ENCODE measurements around the gene TNRC18. TPM values are rescaled to one million over a fixed set of nuclear protein-coding genes. Genes with fewer than 3 reads are reported as not detected.

Gene TNRC18
- polyA plus RNA-seq, 3 donors: 0.64 to 49.9 (median 0.70) TPM

- H3K9ac ChIP-seq (ENCODE audit: insufficient read depth, low read length, poor library complexity, severe bottlenecking): no peak overlapping the region
- intact Hi-C loops (cut with micrococcal nuclease): no loop called here
- H3K4me2 ChIP-seq (replicated peaks; ENCODE audit: extremely low read depth, low read length, poor library complexity, severe bottlenecking): no peak overlapping the region
- Mint-ChIP-seq H3K4me3 (no peak overlapping the region), H3K27ac (peak overlapping the region in 2 of 7 donors; percentile 45 to 52), H3K36me3 (peaks cover 60 to 98% of the 10 kb centered on the region in 2 donors), H3K27me3 (ENCODE audit: low read depth in 3 of 3) (peaks cover 0 to 1% (median 0%) of the 10 kb centered on the region in 3 donors), H3K9me3 (no peaks in the 10 kb centered on the region), H3K4me1 (no peaks in the 10 kb centered on the region)
- no peak overlapping the region for H3K4me3 ChIP-seq (replicated peaks in 1 of 3; ENCODE audit: low read depth in 2 of 3, low read length in 3 of 3)
- DNase-seq: no peak
- no peak overlapping the region for H2AFZ ChIP-seq (ENCODE audit: insufficient read depth, low read depth, low read length, poor library complexity, severe bottlenecking)
- WGBS (ENCODE audit: insufficient coverage): 97% methylated on average over 20 of the region's 34 CpGs
- H3K9me3 ChIP-seq (replicated peaks in 1 of 2; ENCODE audit: control insufficient read depth in 1 of 2, insufficient read depth in 1 of 2, low read length in 2 of 2): no peaks in the 10 kb centered on the region
- H4K20me1 ChIP-seq (ENCODE audit: insufficient read depth, low read length): peaks cover 97% of the 10 kb centered on the region
- peaks cover 89 to 90% of the 10 kb centered on the region in 2 donors for H3K36me3 ChIP-seq (replicated peaks in 1 of 2; ENCODE audit: control insufficient read depth in 1 of 2, insufficient read depth in 2 of 2, low read length in 2 of 2)
- TF ChIP-seq CTCF (IDR thresholded peaks at IDR 0.05): no peak
- H3K4me1 ChIP-seq (ENCODE audit: control insufficient read depth in 1 of 2, insufficient read depth in 2 of 2, low read length in 2 of 2): no peaks in the 10 kb centered on the region
- peaks cover 69% of the 10 kb centered on the region for H3K79me2 ChIP-seq (ENCODE audit: insufficient read depth, low read length)
- H3K27ac ChIP-seq (ENCODE audit: low read depth in 1 of 2, low read length in 2 of 2): no peak overlapping the region
- no peaks in the 10 kb centered on the region for H3K27me3 ChIP-seq (ENCODE audit: control insufficient read depth in 2 of 2, insufficient read depth in 2 of 2, low read length in 2 of 2)
Observed at GRCh38 chr7:5349437-5350173, 74.0 kb downstream of the TNRC18 start.

GRCh38 chr7:5349005-5349380 is 74.6 kb downstream of the TNRC18 start:
- Histone ChIP-seq H3K27ac (ENCODE audit: low read depth in 1 of 2, low read length in 2 of 2) (no peak overlapping the region), H3K4me1 (ENCODE audit: control insufficient read depth in 1 of 2, insufficient read depth in 2 of 2, low read length in 2 of 2) (no peaks in the 10 kb centered on the region), H3K4me2 (replicated peaks; ENCODE audit: extremely low read depth, low read length, poor library complexity, severe bottlenecking) (no peak overlapping the region), H3K27me3 (ENCODE audit: control insufficient read depth in 2 of 2, insufficient read depth in 2 of 2, low read length in 2 of 2) (no peaks in the 10 kb centered on the region), H4K20me1 (ENCODE audit: insufficient read depth, low read length) (peaks cover 97% of the 10 kb centered on the region), H3K9me3 (replicated peaks in 1 of 2; ENCODE audit: control insufficient read depth in 1 of 2, insufficient read depth in 1 of 2, low read length in 2 of 2) (no peaks in the 10 kb centered on the region), H2AFZ (ENCODE audit: insufficient read depth, low read depth, low read length, poor library complexity, severe bottlenecking) (no peak overlapping the region), H3K36me3 (replicated peaks in 1 of 2; ENCODE audit: control insufficient read depth in 1 of 2, insufficient read depth in 2 of 2, low read length in 2 of 2) (peaks cover 89 to 91% of the 10 kb centered on the region in 2 donors), H3K79me2 (ENCODE audit: insufficient read depth, low read length) (peaks cover 65% of the 10 kb centered on the region), H3K4me3 (replicated peaks in 1 of 3; ENCODE audit: low read depth in 2 of 3, low read length in 3 of 3) (no peak overlapping the region), H3K9ac (ENCODE audit: insufficient read depth, low read length, poor library complexity, severe bottlenecking) (no peak overlapping the region)
- Mint-ChIP-seq H3K36me3 (peaks cover 62 to 98% of the 10 kb centered on the region in 2 donors), H3K4me3 (no peak overlapping the region), H3K4me1 (no peaks in the 10 kb centered on the region), H3K27ac (no peak overlapping the region), H3K9me3 (no peaks in the 10 kb centered on the region), H3K27me3 (ENCODE audit: low read depth in 3 of 3) (peaks cover 0 to 1% (median 0%) of the 10 kb centered on the region in 3 donors)
- WGBS (ENCODE audit: insufficient coverage): 92% methylated on average over 12 of the region's 17 CpGs
- intact Hi-C loops (cut with micrococcal nuclease): no loop called here
- no peak for TF ChIP-seq CTCF (IDR thresholded peaks at IDR 0.05)
- no peak for DNase-seq

Measured in CD14-positive monocyte (primary cell).